MV-4-11 (cell line): ENCODE data around the gene SDC4.
A peak's percentile ranks its signal among the peaks of the same experiment; 100 is the strongest.

ENCODE experiments used
- DNase-seq: peaks from one replicate; lab custom pipeline; 2025; lab: John Stamatoyannopoulos, UW

SDC4 gene

DNA sequence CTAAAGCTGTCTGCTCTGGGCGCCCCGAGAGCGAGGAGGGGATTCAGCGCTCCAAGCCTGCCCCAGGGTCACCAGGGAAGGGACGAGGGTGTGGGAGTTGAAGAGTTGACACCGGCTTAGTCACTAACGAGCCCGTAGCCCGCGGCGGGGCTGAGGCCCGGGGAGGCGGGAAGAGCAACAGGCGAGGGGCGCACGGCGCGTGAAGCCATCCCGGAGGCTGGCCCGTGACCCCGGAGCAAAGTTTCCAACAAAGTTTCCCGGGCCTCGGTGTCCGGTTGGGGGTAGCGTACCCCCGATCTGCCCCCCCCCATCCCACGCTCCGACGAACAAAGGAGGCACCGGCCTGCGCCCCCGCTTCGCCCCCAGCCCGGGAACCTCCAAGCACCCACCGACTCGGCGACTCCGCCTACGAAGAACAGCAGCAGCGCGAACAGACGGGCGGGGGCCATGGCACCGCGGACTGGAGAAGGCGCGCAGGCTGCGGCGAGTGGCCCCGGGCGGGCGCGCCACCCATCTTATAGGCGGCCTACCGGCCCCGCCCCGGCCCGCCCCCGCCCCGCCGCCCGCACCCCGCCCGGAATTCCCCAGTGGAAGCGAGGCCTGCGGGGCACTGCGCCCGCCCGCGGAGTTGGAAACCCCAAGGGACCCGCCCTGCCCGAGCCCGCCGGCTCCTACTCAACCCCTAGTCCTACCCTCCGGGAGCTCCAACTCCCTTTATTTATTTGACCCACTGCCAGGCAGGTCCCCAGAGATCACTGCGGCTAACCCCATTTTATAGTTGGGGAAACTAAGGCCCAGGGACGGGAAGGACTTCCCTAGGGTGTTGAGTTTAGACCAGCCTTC is at the start of gene SDC4:
Gene SDC4, minus strand, starts transcription at position 489 of the 843 bp plus-strand sequence. Its CDS starts 40 bp downstream, at position 449.
- DNase-seq = peak; percentile 10

- DNase-seq = no peak
These were observed 46.8 kb upstream of the SDC4 start for GRCh38 chr20:45395114-45395415.

- DNase-seq = no peak
These were observed 46.2 kb upstream of the SDC4 start for GRCh38 chr20:45394221-45395113.

- DNase-seq = no peak
These were observed 44.5 kb upstream of the SDC4 start for GRCh38 chr20:45392733-45393132.

GRCh38 chr20:45391559-45391958 is 43.3 kb upstream of the SDC4 start:
- DNase-seq = no peak

- no peak for DNase-seq
These were observed 42.7 kb upstream of the SDC4 start for GRCh38 chr20:45390931-45391330.

GRCh38 chr20:45387274-45387673 is 39.0 kb upstream of the SDC4 start:
- no peak for DNase-seq

DNA sequence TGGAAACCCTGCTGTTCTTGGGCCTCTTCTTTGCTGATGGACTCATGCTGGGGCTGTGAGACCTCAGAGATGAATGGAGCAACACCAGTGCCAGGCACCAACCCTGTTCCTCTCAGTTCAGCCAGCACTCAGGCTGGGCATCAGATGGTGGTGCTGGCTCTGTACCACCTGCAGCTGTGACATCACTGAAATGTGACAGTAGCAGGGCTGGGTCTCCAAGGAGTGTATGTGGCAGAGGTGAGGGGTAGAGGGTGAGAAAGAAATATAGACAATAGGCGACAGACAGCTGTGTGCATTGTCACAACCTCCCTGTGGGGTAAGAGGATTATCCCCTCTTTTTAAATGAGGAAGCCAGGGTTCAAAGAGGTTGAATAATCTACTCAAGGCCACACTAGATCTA is 30.0 kb upstream of the SDC4 start, which contains the start of gene TP53TG5:
Gene TP53TG5, minus strand, starts transcription at position 135 of the 400 bp plus-strand sequence. Its CDS starts 89 bp downstream, at position 46.
- DNase-seq = peak; percentile 19

GRCh38 chr20:45377269-45377668 is 29.0 kb upstream of the SDC4 start:
- DNase-seq = no peak

DNA sequence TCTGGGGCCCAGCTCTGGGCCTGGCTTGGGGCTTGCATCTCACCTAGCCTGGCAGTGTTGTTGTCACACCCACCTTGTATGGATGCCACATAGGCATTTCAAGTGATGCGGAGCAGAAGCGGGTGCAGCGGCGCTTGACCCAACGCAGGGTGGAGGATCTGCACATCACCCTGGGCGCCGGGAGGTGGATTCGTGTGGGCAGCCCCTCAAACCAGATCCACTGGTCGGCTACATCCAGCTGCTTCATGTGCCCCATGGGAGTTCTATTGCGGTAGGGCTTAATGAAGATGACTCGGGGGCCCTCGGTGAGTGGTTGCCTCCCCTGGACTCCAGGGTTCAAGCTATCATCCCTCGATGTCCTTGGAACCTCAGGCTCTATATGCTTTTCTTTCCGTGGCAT is 26.7 kb upstream of the SDC4 start:
- DNase-seq = no peak

- no peak for DNase-seq
These were observed 25.9 kb upstream of the SDC4 start for GRCh38 chr20:45374101-45374467.

GRCh38 chr20:45373353-45374100 is 25.3 kb upstream of the SDC4 start:
- DNase-seq = peak; percentile 58

DNA sequence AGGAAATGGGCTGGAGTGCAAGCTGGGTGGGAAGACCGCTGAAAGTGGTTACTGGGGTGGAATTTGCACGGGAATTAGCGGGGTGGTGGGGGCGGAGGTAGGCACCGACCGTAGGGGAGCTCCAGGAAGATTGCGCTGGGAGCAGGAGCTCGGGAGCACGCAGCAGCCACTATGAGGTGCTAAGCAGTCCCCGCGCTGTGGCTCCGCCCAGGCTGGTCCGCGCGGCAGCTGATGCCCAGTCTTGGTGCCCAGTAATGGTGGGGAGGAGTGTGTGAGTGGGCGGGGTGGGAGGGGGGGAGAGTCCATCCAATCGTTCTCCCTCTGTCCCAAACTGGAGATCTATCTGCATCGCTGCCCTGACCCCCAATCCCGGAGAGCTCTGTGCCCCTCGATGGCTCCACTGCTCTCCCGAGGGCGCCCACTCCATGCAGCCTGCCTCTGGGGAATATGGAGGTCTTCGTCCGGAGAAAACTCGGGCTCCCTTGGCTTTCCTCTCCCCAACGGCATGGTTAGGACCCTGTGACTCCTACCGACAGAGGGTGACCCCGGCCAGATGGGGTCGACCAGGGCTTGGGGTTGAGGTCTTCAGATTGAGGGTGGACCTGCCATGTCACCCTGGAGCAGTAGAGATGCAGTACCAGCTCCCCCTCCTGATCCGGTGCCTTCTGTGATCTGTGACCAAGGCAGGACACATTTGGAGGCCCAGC is 24.6 kb upstream of the SDC4 start:
- DNase-seq = no peak

DNA sequence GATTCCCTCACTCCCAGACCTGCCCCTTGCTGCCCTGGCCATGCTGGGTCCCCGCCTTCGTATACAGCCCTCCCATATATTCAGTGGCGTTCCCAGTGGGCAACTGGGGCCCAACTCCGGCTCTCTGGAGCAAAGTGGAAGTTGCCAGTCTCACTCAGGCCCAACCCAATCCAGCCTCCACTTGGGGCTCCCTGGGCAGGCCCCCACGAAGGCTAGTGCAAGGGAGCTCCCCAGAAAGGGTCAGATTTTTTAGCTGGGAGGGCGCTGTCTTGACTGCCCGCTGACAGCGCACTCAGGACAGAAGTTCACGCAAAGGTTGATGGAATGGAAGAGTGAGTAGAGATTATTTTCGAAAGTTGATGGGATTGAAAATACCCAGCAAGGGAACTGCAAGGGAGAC is 24.0 kb upstream of the SDC4 start:
- no peak for DNase-seq

GRCh38 chr20:45370571-45371160 is 22.4 kb upstream of the SDC4 start:
- no peak for DNase-seq

- DNase-seq = peak; percentile 95
These were observed 20.2 kb upstream of the SDC4 start for GRCh38 chr20:45368221-45368980.

DNA sequence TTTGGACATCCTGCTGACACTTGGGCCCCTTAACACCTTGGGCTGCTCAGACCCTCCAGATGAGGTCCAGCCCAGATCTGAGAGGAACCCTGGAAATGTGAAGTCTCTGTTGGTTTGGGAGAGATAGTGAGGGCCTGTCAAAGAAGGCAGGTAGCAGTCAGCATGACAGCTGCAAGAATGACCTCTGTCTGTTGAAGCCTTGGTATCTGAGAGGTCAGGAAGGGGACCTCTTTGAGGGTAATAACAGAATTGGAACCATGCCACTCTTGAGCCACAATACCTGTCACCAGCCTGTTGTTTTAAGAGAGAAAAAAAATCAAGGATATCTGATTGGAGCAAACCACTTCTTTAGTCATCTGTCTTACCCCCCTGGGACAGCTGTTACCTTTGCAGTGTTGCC is 18.9 kb upstream of the SDC4 start:
- no peak for DNase-seq

DNA sequence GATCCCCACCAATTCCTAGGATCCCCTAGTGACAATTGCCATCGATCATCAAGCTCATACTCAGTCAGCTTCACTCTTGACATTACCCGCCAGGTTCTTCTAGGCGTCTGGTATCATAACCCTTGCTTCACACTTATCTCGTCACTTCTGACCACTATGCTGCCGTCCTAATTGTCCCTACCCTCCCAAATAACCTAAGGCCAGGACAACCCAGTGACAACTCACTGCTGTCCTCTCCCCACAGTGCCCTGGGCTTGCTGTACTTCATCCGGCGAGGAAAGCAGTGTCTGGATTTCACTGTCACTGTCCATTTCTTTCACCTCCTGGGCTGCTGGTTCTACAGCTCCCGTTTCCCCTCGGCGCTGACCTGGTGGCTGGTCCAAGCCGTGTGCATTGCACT is 18.4 kb upstream of the SDC4 start:
- DNase-seq = no peak

- DNase-seq = no peak
These were observed 18.0 kb upstream of the SDC4 start for GRCh38 chr20:45366192-45366591.

- no peak for DNase-seq
These were observed 17.3 kb upstream of the SDC4 start for GRCh38 chr20:45365444-45365970.
